Renal pelvis (tissue), 12 donors: Measurements from ENCODE around the gene NCR1. TPM values are rescaled to one million over a fixed set of nuclear protein-coding genes. Genes with fewer than 3 reads are reported as not detected.
"Not testable (repeated sequence)": the region's sequence is repeated elsewhere in the genome, so short reads cannot be mapped to it uniquely, and the experiment has no call there.

ENCODE experiments used
- DNase-seq: peaks from one replicate; pipeline ENCODE4 v3.0.0-alpha.2; 2013
- long read RNA-seq, 16 experiments: transcript quantifications; one replicate each; lab custom pipeline, GENCODE V29; 2026
- polyA plus RNA-seq, 3 donors: library from polyadenylated mRNA; unstranded; fragments of 120-200 nt; gene quantifications; one replicate each; pipeline ENCODE4 v1.2.1, GENCODE V29; 2013; ENCODE audit not compliant: insufficient read length in 3 of 3

The NCR1 gene, protein sequence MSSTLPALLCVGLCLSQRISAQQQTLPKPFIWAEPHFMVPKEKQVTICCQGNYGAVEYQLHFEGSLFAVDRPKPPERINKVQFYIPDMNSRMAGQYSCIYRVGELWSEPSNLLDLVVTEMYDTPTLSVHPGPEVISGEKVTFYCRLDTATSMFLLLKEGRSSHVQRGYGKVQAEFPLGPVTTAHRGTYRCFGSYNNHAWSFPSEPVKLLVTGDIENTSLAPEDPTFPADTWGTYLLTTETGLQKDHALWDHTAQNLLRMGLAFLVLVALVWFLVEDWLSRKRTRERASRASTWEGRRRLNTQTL
- under 1 TPM; 0.13 to 0.31 (median 0.26) TPM for polyA plus RNA-seq
- long read RNA-seq, donor 1 = 0 reads
- long read RNA-seq, donor 2 = 0 reads
- long read RNA-seq, donor 3 = 0 reads
- long read RNA-seq, donor 4 = 0 reads
- long read RNA-seq, donor 5 = 0 reads
- long read RNA-seq, donor 6 = 0 reads
- long read RNA-seq, donor 7 = 0 reads
- long read RNA-seq, donor 8 = 0 reads
- long read RNA-seq, donor 9 = 0 reads
- long read RNA-seq, donor 10 = 0 reads
- long read RNA-seq, donor 11 = 0 reads
- long read RNA-seq, donor 12 = 0 reads
- long read RNA-seq, donor 13 = 0 reads
- long read RNA-seq, donor 14 = 0 reads
- long read RNA-seq, donor 15 = 0 reads
- long read RNA-seq, donor 16 = 0 reads

DNA sequence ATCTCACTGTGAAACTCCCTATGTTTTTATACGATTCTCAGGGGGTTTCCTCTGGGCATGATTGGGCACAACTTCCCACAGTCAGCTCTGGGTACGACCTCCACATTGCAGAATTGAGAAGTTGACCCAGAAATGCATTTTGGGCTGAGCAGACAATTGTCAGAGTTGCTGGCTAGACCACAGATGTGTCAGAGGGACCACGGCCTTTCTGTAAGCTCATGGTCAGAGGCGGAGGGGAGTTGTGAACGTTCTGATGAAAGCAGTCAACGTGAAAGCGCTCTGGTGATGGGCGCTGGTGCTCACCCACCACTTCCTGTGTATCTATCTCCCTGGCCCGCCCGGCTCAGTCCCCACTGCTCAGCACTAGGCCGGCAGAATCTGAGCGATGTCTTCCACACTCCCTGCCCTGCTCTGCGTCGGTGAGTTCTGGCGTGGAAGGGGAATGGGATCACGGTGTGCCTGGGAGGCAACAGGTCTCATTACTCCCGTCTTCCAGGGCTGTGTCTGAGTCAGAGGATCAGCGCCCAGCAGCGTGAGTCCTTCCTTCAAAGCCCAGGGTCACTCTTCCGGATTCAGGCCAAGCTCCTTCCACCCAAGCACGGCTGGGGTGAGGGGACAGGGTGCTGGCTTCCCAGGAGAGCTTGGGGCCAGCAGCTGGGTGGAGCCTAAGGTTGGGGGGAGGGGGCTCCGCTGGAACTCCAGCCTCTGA, at the start of gene NCR1:
Gene NCR1 (plus strand): TSS at position 346 of the 709 bp plus-strand sequence. CDS start 40 bp downstream, at position 386.
- no peak for DNase-seq

DNA sequence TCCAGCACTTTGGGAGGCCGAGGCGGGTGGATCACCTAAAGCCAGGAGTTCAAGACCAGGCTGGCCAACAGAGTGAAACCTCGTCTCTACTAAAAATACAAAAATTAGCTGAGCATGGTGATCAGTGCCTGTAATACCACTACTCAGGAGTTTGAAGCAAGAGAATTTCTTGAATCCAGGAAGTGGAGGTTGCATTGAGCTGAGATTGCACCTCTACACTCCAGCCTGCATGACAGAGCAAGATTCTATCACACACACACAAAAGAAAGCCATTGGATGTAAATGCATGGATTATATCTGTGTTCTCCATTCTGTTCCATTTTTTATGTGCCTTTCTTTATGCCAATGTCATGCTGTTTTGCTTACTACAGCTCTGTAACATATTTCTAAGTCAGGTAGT, 47.5 kb upstream of the NCR1 start:
- not testable (repeated sequence) for DNase-seq

DNA sequence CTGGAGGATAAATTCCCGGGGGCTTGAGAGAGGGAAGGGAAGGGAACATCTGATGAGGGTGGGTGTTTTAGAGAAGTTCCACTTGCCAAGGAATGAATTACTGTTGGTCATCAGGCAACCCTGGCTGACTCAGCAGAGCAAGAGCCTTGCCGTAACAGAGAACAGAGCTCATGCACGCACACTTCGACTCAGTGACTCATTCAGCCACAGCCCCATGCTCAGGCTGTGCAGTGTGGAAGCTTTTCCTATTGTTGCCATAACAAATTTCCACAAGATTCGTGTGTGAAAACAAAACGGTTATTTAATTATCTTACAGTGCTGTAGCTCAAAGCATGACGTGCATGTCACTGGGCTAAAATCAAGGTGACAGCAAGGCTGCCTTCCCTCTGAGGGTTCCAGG, 46.5 kb upstream of the NCR1 start:
- DNase-seq = not testable (repeated sequence)

DNA sequence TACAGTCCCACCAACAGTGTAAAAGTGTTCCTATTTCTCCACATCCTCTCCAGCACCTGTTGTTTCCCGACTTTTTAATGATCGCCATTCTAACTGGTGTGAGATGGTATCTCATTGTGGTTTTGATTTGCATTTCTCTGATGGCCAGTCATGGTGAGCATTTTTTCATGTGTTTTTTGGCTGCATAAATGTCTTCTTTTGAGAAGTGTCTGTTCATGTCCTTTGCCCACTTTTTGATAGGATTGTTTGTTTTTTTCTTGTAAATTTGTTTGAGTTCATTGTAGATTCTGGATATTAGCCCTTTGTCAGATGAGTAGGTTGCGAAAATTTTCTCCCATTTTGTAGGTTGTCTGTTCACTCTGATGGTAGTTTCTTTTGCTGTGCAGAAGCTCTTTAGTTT, 42.5 kb upstream of the NCR1 start:
- not testable (repeated sequence) for DNase-seq

DNA sequence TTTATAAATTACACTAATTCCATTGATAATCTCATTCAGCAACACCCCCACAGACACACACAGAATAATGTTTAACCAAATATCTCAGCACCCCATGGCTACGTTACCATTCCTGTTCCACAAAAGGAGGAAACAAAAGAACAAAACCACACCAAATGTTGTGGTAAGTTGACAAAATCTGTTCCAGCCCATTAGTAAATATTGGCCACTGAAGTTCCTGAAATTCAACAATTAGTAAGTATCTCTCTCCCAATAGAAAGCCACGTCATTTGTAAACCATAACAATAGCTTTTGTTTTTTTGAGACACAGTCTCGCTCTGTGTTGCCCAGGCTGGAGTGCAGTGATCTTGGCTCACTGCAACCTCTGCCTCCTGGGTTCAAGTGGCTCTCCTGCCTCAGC, 34.3 kb upstream of the NCR1 start:
- no peak for DNase-seq

DNA sequence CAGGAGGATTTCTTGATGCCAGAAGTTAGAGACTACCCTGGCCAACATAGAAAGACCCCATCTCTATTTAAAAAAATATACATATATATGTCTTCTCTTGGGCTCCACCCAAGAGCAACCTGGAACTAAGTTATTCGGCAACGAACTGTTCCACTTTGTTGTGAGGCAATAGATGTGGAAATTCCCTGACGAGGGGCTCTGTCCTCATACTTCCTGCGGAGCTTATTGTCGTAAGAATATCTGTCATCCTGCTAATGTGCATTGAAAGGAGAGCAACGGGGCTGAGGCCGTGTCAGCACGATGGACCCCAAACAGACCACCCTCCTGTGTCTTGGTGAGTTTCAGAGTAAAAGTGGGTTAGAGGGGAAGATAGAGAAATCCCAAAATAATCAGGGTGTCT, 32.0 kb upstream of the NCR1 start, which contains the start of gene FCAR:
Gene FCAR (plus strand): TSS at position 246 of the 400 bp plus-strand sequence. CDS start 55 bp downstream, at position 301.
- no peak for DNase-seq

DNA sequence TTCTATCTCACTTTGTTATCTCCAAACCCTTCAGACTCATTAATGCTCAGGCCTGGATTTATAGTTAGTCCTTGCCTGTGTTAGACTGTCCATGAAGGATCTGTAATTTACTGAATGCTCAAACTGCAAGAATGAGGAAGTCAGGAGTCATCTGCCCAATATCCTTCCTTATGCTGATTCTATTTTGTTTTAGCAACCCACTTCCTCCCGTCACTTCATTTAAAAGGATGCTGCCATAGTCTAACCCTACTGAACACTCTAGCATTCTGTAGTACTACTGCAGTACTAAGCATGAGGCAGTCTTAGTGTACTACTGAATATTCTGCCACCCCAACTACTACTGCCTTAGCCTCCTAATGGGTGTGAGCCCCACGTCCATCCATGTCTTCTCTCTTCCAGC, 30.4 kb upstream of the NCR1 start:
- no peak for DNase-seq

DNA sequence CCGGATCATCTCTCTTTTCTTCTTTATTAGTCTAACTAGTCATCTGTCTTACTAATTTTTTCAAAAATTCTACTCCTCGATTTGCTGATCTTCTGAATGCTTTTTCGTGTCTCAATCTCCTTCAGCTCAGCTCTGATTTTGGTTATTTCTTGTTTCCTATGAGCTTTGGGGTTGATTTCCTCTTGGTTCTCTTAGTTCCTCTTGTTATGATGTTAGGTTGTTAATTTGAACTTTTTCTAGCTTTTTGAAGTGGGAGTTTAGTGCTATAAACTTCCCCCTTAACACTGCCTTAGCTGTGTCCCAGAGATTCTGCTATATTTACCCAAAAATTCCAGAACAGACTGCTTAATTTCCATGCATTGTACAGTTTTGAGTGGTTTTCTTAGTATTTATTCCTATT, 28.5 kb upstream of the NCR1 start:
- no peak for DNase-seq

DNA sequence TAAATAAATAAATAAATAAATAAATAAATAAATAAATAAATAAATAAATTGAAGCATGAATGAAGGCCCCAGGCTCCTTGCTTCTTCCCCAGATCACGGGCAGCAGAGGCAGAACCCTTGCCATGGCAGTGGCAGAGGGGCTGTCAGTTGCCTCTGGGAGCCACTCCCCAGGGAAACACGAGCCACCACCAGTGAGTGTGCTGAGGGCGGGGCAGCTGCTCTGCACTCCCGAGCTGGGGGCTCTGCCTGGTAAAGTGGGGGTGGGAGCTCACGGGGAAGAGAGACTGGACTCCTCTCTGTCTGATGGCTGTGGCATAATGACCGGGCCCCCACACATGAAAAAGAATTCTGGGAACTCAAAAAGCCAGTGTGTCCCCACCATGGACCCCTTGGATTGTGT, 24.1 kb upstream of the NCR1 start:
- no peak for DNase-seq

DNA sequence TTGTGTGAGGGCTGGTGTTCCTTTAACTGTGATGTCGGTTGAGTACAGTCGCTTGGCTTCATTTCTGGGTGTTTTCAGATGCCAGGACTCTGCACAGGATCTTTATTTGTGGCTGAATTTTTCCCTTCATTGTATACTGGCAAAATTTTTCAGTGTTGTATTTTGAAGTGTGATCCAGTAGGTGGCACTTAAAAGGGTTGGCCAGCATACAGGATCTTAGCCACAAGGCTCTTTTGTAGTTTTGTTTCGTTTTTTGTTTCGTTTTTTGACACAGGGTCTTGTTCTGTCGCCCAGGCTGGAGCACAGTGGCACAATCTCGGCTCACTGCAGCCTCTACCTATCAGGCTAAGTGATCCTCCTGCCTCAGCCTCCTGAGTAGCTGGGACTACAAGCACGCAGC, 23.2 kb upstream of the NCR1 start:
- no peak for DNase-seq

DNA sequence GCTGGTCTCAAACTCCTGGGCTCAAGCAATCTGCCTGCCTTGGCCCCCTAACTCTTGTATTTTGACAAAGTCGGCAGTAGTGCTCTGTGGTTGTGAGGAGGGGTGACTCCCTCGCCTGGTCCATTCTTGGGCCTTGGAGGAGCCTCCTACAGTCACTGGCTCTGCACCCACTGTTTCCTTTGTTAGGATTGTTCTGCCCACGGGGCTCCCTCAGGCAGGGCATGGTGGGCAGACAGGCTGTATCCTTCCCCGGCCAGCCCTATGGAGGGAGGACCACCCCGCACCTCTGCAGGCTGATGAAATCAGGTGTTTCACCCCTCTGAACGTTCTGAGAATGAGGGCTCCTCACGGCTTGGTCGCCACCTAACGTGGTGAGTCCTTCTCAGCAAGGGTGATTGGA, 22.7 kb upstream of the NCR1 start:
- DNase-seq = no peak

DNA sequence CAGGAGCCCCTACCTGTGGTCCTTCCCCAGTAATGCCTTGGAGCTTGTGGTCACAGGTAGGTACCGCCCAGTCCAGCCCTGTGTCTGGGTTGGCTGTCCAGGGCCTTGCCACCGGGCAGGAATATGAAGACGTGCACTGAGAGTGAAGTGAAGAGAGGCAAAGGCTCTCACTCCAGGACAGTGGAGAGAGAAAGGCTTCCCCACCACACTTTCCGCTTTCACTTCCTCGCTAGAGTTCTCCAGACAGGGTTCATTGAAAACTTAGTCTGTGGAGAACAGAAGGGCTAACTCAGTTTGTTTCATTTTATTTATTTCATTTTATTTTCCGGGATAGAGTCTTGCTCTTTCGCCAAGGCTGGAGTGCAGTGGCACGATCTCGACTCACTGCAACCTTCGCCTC, 17.7 kb upstream of the NCR1 start:
- DNase-seq = no peak

DNA sequence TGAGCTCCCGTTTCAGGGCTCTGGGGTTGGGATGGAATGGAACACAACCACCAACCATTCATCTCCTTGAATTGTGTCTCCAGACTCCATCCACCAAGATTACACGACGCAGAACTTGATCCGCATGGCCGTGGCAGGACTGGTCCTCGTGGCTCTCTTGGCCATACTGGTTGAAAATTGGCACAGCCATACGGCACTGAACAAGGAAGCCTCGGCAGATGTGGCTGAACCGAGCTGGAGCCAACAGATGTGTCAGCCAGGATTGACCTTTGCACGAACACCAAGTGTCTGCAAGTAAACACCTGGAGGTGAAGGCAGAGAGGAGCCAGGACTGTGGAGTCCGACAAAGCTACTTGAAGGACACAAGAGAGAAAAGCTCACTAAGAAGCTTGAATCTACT, 16.4 kb upstream of the NCR1 start:
- no peak for DNase-seq

DNA sequence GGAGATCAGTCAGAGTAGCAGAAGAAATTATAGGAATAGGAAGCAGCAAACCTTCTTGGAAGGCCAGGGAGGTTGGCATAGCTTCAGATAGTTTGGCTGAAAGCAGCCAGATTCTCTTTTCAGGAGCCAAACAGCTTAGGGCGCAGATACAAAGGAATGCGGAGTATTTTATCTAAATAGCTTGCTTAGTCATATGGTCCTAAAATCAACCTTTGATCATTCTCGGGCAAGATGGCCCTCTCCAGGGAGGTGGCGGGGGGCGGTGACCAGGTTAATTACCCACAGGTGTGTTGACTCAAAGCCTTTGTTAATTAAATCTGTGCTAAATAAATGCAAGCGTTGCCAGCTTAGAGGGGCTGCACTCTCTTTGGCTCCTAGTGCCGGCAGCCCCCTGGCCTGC, 12.5 kb upstream of the NCR1 start:
- no peak for DNase-seq

DNA sequence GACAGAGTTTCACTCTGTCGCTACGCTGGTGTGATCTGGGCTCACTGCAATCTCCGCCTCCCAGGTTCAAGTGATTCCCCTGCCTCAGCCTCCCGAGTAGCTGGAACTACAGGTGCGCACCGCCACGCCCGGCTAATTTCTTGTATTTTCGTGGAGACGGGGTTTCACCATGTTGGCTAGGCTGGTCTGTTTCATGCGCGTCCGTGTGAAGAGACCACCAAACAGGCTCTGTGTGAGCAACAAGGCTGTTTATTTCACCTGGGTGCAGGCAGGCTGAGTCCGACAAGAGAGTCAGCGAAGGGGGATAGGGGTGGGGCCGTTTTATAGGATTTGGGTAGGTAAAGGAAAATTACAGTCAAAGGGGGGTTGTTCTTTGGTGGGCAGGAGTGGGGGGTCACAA, 11.8 kb upstream of the NCR1 start:
- DNase-seq = not testable (repeated sequence)

DNA sequence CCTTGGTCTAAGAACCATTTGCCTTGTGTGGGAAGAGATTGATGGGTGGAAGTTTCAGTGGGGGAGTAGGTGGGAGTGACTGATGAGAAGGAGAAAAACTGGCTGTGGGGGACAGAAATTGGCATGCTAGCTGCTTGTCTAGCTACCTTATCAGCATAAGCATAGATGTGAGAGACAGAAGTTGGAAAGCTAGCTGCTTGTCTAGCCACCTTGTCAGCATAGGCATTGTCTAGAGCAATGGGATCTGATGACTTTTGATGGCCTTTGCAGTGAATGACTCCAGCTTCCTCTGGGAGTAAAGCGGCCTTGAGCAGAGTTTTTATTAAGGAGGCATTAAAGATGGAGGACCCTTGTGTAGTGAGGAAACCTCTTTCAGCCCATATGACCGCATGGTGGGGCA, 9.9 kb upstream of the NCR1 start:
- DNase-seq = no peak

DNA sequence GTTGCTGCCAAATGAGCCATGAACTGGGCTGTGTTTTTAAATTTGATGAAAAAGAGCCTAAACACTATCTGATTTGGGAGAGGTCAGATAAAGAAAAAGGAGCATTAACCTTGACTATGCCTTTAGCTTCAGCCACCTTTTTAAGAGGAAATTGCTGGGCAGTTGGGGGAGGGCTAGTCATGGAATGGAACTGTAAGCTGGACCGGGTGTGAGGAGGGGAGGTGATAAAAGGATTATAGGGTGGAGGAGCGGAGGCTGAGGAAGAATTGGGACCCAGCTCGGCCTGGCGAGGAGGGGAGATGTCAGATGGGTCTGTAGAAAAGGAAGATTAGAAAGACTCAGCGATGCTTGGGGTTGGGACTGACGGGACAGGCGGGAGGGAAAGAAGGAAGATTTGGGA, 7.3 kb upstream of the NCR1 start:
- not testable (repeated sequence) for DNase-seq

DNA sequence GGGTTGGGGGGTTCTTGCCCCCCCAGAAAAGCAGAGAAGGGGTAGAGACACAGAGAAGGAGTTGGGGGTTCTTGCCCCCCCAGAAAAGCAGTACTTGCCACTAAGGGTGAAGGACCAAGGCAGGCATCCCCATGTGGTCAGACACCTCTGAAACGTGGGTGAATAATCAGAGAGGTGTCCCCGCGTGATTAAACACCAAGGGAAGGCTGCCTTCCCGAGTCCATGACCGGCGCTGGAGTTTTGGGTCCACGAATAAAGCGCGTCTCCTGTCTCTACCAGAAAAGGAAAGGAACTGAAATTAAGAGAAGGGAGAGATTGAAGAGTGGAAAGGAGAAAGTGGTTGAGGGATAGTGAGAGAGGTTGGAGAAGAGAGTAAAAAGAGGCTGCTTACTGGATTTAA, 6.3 kb upstream of the NCR1 start:
- not testable (repeated sequence) for DNase-seq

DNA sequence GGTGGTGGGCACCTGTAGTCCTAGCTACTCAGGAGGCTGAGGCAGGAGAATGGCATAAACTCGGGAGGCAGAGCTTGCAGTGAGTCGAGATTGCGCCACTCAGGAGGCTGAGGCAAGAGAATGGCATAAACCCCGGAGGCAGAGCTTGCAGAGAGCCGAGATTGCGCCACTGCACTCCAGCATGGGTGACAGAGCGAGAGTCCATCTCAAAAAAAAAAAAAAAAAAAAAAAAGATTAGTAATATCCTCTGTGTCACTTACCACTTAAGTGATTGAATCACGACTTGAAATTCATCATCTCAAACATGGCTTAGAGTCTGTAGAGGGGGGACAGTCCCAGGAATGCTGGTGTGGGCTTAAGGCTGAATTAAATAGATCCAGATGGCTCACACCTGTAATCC, 4.8 kb upstream of the NCR1 start:
- not testable (repeated sequence) for DNase-seq

DNA sequence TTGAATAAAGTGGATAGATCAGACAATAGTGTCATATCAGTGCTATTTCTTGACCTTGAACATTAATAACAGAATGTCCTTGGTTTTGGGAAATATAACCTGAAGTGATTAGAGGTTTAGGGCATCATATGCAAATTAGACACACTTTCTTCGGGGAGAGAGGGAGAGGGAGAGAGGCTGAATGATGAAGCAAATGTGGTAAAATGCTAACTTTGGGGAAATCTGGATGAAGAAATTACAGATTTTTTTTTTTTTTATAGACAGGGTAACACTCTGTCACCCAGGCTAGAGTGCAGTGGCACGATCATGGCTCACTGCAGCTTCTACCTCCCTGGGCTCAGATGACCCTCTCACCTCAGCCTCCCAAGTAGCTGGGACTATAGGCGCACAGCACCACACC, 3.9 kb upstream of the NCR1 start:
- no peak for DNase-seq

DNA sequence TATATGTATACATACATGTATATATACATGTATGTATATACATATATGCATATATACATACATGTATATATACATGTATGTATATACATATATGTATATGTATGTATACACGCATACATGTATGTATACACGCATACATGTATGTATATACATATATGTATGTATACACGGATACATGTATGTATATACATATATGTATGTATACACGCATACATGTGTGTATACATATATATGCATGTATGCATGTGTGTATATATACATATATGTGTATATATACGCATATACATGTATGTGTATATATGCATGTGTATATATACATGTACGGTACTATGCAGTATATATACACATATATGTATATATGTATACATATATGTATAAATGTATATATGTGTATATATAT, 2.6 kb upstream of the NCR1 start:
- DNase-seq = no peak

DNA sequence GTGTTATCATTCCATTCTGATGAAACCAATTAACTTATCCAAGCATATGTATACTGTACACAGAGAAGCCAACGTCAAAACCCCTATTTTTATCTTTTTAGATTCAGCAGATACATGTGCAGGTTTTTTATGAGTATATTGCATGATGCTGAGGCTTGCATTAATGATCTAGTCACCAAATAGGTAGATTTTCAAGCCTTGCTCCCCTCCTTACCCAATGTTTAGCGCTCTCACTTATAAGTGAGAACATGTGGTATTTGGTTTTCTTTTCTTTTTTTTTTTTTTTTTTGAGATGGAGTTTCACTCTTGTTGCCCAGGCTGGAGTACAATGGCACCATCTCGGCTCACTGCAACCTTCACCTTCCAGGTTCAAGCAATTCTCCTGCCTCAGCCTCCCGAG, 1.7 kb upstream of the NCR1 start:
- not testable (repeated sequence) for DNase-seq

DNA sequence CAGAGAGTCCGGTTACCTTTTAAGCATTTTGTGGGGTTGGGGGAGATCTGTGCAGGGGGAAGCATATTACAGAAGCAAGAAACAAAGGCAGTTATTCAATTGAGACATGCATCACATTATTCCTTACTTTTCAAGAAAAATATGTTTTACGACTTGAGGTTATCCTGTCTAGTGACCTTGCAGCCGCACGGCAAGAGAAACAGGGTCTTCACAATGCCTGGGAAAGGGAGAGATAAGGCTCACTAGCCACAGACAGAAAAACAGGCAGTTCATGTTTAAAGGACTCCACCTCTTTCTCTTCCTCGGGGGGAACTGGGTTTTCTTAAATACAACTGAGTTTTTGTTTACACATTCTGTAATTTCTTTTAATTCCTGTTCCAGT, 536 bp upstream of the NCR1 start:
- DNase-seq = no peak
